ENCODE measurements around the gene IFNL3.

- TF ChIP-seq, protein P1, sequence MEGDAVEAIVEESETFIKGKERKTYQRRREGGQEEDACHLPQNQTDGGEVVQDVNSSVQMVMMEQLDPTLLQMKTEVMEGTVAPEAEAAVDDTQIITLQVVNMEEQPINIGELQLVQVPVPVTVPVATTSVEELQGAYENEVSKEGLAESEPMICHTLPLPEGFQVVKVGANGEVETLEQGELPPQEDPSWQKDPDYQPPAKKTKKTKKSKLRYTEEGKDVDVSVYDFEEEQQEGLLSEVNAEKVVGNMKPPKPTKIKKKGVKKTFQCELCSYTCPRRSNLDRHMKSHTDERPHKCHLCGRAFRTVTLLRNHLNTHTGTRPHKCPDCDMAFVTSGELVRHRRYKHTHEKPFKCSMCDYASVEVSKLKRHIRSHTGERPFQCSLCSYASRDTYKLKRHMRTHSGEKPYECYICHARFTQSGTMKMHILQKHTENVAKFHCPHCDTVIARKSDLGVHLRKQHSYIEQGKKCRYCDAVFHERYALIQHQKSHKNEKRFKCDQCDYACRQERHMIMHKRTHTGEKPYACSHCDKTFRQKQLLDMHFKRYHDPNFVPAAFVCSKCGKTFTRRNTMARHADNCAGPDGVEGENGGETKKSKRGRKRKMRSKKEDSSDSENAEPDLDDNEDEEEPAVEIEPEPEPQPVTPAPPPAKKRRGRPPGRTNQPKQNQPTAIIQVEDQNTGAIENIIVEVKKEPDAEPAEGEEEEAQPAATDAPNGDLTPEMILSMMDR (optimal IDR thresholded peaks at IDR 0.05 in 1 of 3, IDR thresholded peaks at IDR 0.05 in 1 of 3, conservative IDR thresholded peaks at IDR 0.05 in 1 of 3; ENCODE audit: extremely low read depth in 1 of 3, insufficient read depth in 2 of 3, low read length in 3 of 3), result no peak
- TF ChIP-seq EZH2 (IDR thresholded peaks at IDR 0.05; ENCODE audit: low read length), result no peak
Measured at GRCh38 chr19:39238209-39238608, 6.6 kb downstream of the IFNL3 start.

All from keratinocyte (primary cell).